Endodermal cell (in vitro differentiated cells): ENCODE measurements around the gene CDHR3. TPM values are rescaled to one million over a fixed set of nuclear protein-coding genes. Genes with fewer than 3 reads are reported as not detected.

ENCODE experiments used
- DNase-seq: peaks from one replicate; pipeline ENCODE4 v3.0.0-alpha.2; 2017
- H3K27ac ChIP-seq: 2 replicates; pipeline ENCODE4 v1.5.1; 2013; ENCODE audit warnings: mild to moderate bottlenecking, low read depth, low read length, moderate library complexity
- H3K27me3 ChIP-seq: 2 replicates; pipeline ENCODE4 v1.6.1; 2013; ENCODE audit warnings: mild to moderate bottlenecking, low read length, moderate library complexity; ENCODE audit not compliant: insufficient read depth, control insufficient read depth, poor library complexity, severe bottlenecking
- H3K36me3 ChIP-seq: 2 replicates; pipeline ENCODE4 v1.7.0; 2013; ENCODE audit warnings: mild to moderate bottlenecking, low read length, moderate library complexity; ENCODE audit not compliant: control insufficient read depth, insufficient read depth
- H3K4me1 ChIP-seq: one replicate; pipeline ENCODE4 v1.7.0; 2013; ENCODE audit warnings: low read length; ENCODE audit not compliant: control insufficient read depth, insufficient read depth
- H3K4me3 ChIP-seq: 2 replicates; pipeline ENCODE4 v1.5.1; 2013; ENCODE audit warnings: mild to moderate bottlenecking, low read length, moderate library complexity
- H3K9ac ChIP-seq: 2 replicates; pipeline ENCODE4 v1.6.1; 2013; ENCODE audit warnings: mild to moderate bottlenecking, low read length, moderate library complexity; ENCODE audit not compliant: poor library complexity, severe bottlenecking; ENCODE audit errors: extremely low read depth
- H3K9me3 ChIP-seq: 2 replicates; pipeline ENCODE4 v1.6.1; 2013; ENCODE audit warnings: mild to moderate bottlenecking, low read length, moderate library complexity; ENCODE audit not compliant: control insufficient read depth
- H3K27ac Mint-ChIP-seq: 2 replicates; pipeline ENCODE4 v1.8.0; 2020; ENCODE audit warnings: mixed read lengths
- H3K27me3 Mint-ChIP-seq: 2 replicates; pipeline ENCODE4 v1.8.0; 2021; ENCODE audit warnings: mild to moderate bottlenecking, mixed read lengths; ENCODE audit not compliant: insufficient read depth
- H3K36me3 Mint-ChIP-seq: 2 replicates; pipeline ENCODE4 v1.8.0; 2020; ENCODE audit warnings: low read depth, mixed read lengths
- H3K4me1 Mint-ChIP-seq: 2 replicates; pipeline ENCODE4 v1.8.0; 2020; ENCODE audit warnings: mixed read lengths
- H3K4me3 Mint-ChIP-seq: 2 replicates; pipeline ENCODE4 v1.8.0; 2020; ENCODE audit warnings: mild to moderate bottlenecking, moderate library complexity, mixed read lengths
- H3K9me3 Mint-ChIP-seq: 2 replicates; pipeline ENCODE4 v1.8.0; 2020; ENCODE audit warnings: mild to moderate bottlenecking, mixed read lengths
- WGBS, 2 experiments: methylation state at CpG; one replicate each; pipeline versions ENCODE4 v1.1.5 to v1.1.7; 2013; ENCODE audit warnings: missing lambda C conversion rate in 2 of 2, mixed read lengths in 1 of 2; ENCODE audit not compliant: insufficient coverage in 1 of 2, insufficient read length in 1 of 2; 5-methylcytosine and 5-hydroxymethylcytosine counted together
- total RNA-seq, 2 donors: library from RNA; stranded (reverse); fragmentation: NEBNext Ultra II Directional in 1 of 2; extraction: Animal tissue kit (Norgen Biotek cat#: 25700) in 1 of 2; gene quantifications; 2 replicates in 1 of 2; 3 replicates in 1 of 2; pipeline ENCODE4 v1.2.1, GENCODE V29; 2021
- TF ChIP-seq, protein P1 (sequence below): fragments of 200-600 bp; sonication (generic); conservative IDR thresholded peaks from 2 replicates; pipeline ENCODE4 v1.5.0; 2021; ENCODE audit warnings: antibody characterized with exemption, mild to moderate bottlenecking

Gene CDHR3
- total RNA-seq, 2 donors from 2014 or later, result 7.5 to 16.1 TPM

DNA sequence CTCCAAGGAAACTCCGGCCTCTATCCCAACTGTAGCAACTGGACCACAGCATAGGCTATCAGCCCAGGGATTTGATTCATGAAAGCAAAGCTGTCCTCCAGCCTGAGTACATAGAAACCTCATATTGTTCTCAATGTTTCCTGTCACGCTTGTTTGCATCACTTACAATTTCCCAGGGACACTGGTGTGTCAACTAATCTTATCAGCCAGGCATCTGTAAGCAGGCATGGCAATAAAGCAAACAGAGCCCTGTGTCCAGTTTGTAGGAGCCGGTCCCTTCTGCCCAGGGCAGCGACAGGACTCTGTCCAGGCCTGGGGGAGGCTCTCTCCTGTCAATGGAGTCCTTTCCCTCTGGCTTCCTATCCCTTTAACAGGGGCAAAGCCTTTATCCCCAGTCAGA is 23.0 kb upstream of the CDHR3 start:
- Histone ChIP-seq H3K9ac (no peak overlapping the region), H3K27ac (peak overlapping the region; percentile 9), H3K27me3 (no peaks in the 10 kb centered on the region), H3K9me3 (no peaks in the 10 kb centered on the region), H3K4me1 (no peaks in the 10 kb centered on the region), H3K36me3 (no peaks in the 10 kb centered on the region), H3K4me3 (no peak overlapping the region)
- WGBS, 2 experiments, result 97 to 100% methylated on average over 4 of the region's 4 CpGs
- H3K4me3 Mint-ChIP-seq, result no peak overlapping the region
- TF ChIP-seq, protein P1, sequence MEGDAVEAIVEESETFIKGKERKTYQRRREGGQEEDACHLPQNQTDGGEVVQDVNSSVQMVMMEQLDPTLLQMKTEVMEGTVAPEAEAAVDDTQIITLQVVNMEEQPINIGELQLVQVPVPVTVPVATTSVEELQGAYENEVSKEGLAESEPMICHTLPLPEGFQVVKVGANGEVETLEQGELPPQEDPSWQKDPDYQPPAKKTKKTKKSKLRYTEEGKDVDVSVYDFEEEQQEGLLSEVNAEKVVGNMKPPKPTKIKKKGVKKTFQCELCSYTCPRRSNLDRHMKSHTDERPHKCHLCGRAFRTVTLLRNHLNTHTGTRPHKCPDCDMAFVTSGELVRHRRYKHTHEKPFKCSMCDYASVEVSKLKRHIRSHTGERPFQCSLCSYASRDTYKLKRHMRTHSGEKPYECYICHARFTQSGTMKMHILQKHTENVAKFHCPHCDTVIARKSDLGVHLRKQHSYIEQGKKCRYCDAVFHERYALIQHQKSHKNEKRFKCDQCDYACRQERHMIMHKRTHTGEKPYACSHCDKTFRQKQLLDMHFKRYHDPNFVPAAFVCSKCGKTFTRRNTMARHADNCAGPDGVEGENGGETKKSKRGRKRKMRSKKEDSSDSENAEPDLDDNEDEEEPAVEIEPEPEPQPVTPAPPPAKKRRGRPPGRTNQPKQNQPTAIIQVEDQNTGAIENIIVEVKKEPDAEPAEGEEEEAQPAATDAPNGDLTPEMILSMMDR, result no peak
- peaks cover 5% of the 10 kb centered on the region for H3K4me1 Mint-ChIP-seq
- H3K36me3 Mint-ChIP-seq, result no peaks in the 10 kb centered on the region
- no peaks in the 10 kb centered on the region for H3K27me3 Mint-ChIP-seq
- no peak for DNase-seq
- H3K9me3 Mint-ChIP-seq, result no peaks in the 10 kb centered on the region
- H3K27ac Mint-ChIP-seq, result no peak overlapping the region

DNA sequence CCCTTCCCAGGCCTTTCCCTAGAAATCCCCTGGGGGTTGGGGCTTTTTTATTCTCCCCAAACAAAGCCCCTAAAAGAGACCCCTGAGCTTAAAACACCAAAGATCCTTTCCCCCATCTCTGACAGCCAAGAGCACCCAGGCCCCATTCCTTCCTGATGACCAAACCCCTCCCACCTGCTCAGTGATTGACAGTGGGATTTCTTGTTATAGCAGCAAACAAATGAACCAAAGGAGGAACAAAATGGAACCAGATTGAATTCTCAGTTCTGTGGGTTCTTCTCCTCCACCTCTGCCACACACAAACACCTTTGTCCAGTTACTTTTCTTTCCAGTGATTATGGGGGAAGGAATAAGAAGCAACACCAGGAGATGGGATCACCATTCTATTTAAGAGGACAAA is 21.5 kb upstream of the CDHR3 start:
- Histone ChIP-seq H3K27me3 (no peaks in the 10 kb centered on the region), H3K27ac (no peak overlapping the region), H3K36me3 (no peaks in the 10 kb centered on the region), H3K4me1 (no peaks in the 10 kb centered on the region), H3K4me3 (no peak overlapping the region), H3K9me3 (no peaks in the 10 kb centered on the region), H3K9ac (no peak overlapping the region)
- no peaks in the 10 kb centered on the region for H3K9me3 Mint-ChIP-seq
- TF ChIP-seq, protein P1, result no peak
- H3K27ac Mint-ChIP-seq, result no peak overlapping the region
- H3K27me3 Mint-ChIP-seq, result no peaks in the 10 kb centered on the region
- H3K36me3 Mint-ChIP-seq, result no peaks in the 10 kb centered on the region
- peaks cover 5% of the 10 kb centered on the region for H3K4me1 Mint-ChIP-seq
- DNase-seq, result no peak
- no peak overlapping the region for H3K4me3 Mint-ChIP-seq

DNA sequence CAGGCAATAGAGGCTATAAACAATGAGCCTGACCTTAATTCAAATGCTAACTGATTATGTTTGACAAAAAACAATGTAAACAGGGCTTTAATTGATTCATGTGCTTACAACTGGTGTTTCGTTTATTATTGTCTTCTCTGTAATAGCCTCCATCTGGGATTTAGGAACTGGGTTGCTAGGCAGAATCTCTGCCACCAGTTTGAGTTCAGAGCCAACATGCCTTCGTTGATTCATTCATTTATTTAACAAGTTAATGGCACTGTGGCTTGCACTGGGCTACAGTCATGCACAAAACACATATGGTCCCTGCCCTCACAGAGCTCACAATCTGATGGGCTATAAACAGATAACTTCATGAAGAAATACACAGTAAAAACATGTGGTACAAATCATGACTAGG is 19.6 kb upstream of the CDHR3 start:
- 87 to 90% methylated on average over 2 of the region's 2 CpGs for WGBS, 2 experiments
- H3K9me3 Mint-ChIP-seq, result no peaks in the 10 kb centered on the region
- no peaks in the 10 kb centered on the region for H3K27me3 Mint-ChIP-seq
- no peaks in the 10 kb centered on the region for H3K36me3 Mint-ChIP-seq
- Histone ChIP-seq H3K9me3 (no peaks in the 10 kb centered on the region), H3K27ac (no peak overlapping the region), H3K36me3 (no peaks in the 10 kb centered on the region), H3K27me3 (no peaks in the 10 kb centered on the region), H3K4me1 (no peaks in the 10 kb centered on the region), H3K9ac (no peak overlapping the region), H3K4me3 (no peak overlapping the region)
- DNase-seq, result no peak
- H3K4me1 Mint-ChIP-seq, result no peaks in the 10 kb centered on the region
- H3K4me3 Mint-ChIP-seq, result no peak overlapping the region
- TF ChIP-seq, protein P1, result no peak
- H3K27ac Mint-ChIP-seq, result no peak overlapping the region
